Uterus (tissue), 4 donors: ENCODE measurements around the gene PEMT. TPM values are rescaled to one million over a fixed set of nuclear protein-coding genes. Genes with fewer than 3 reads are reported as not detected.
"Not testable (repeated sequence)": the region's sequence is repeated elsewhere in the genome, so short reads cannot be mapped to it uniquely, and the experiment has no call there.

Experiments used
- DNase-seq, 2 donors: peaks; one replicate each; pipeline ENCODE4 v3.0.0-alpha.2; 2019 to 2020
- H3K27ac ChIP-seq, 2 donors: fragments of 200-600 bp; sonication (generic); 1 replicate in 1 of 2; 2 replicates in 1 of 2; pipeline ENCODE4 v1.5.1; 2016 to 2018
- H3K27me3 ChIP-seq, 2 donors: fragments of 200-600 bp; sonication (generic); one replicate each; pipeline ENCODE4 v1.5.1; 2018 to 2019; ENCODE audit warnings: control low read depth in 1 of 2
- H3K36me3 ChIP-seq, 2 donors: fragments of 200-600 bp; sonication (generic); one replicate each; pipeline ENCODE4 v1.5.1; 2019; ENCODE audit warnings: control low read depth in 1 of 2
- H3K4me1 ChIP-seq, 2 donors: fragments of 200-600 bp; sonication (generic); one replicate each; pipeline ENCODE4 v1.5.1; 2018 to 2019; ENCODE audit warnings: control low read depth in 1 of 2
- H3K4me3 ChIP-seq, 2 donors: fragments of 200-600 bp; sonication (generic); 1 replicate in 1 of 2; 2 replicates in 1 of 2; pipeline ENCODE4 v1.5.1; 2018 to 2019; ENCODE audit warnings: mild to moderate bottlenecking in 1 of 2
- H3K9me3 ChIP-seq, 2 donors: fragments of 200-600 bp; sonication (generic); one replicate each; pipeline ENCODE4 v1.5.1; 2019; ENCODE audit warnings: control low read depth in 1 of 2
- POLR2A ChIP-seq, 2 donors: fragments of 450-650 bp; IDR thresholded peaks; one replicate each; pipeline ENCODE4 v1.6.1; 2016; ENCODE audit warnings: antibody characterized with exemption in 2 of 2, mild to moderate bottlenecking in 1 of 2, moderate library complexity in 1 of 2
- intact Hi-C: fragments of 100-400 bp; cut with DNase I; formaldehyde crosslinking; loops from one replicate; pipeline ENCODE4 v1.15.1; 2023; ENCODE audit warnings: low total_unique reads
- total RNA-seq, 4 donors: library from RNA; depleted of rRNA in 3 of 4; stranded (reverse); fragments of >200 nt in 3 of 4; gene quantifications; one replicate each; pipeline versions ENCODE4 v1.1.0 to v1.2.4, GENCODE V29; 2014 to 2023
- TF ChIP-seq, protein P1 (sequence below), 4 experiments: fragments of 200-600 bp in 2 of 4; fragments of 450-650 bp in 2 of 4; sonication (generic) in 2 of 4; IDR thresholded peaks; one replicate each; pipeline ENCODE4 v1.5.1; 2016 to 2019; ENCODE audit warnings: antibody characterized with exemption in 4 of 4, mild to moderate bottlenecking in 2 of 4, moderate library complexity in 1 of 4
- donor health status: DM: yes; HTN: yes; CAD: no.

Gene PEMT
- total RNA-seq, 4 donors from 2014 or later, result 26.3 to 61.7 (median 32.2) TPM

DNA sequence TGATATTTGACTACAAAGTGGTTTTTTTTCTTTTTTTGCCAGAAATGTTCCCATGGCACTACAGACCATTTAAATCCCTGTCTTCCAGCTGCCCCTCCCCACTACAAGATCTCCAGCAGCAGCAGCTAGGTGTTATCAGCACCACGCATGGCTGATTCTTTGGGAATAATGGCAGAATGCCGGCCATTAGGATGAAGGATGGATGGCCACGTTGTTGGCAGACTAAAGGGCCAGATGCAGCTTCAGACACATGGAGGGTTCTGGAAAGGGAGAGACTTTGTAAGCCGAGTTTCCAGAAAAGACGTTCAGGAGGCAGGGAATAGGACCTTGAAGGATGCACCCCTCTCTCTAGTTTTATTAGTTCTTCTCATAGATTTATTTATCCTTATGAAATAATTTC is 125.0 kb downstream of the PEMT start:
- Histone ChIP-seq H3K4me1 (no peaks in the 10 kb centered on the region), H3K36me3 (no peaks in the 10 kb centered on the region), H3K9me3 (no peaks in the 10 kb centered on the region), H3K4me3 (no peak overlapping the region), H3K27me3 (no peaks in the 10 kb centered on the region), H3K27ac (no peak overlapping the region)
- TF ChIP-seq, protein P1, sequence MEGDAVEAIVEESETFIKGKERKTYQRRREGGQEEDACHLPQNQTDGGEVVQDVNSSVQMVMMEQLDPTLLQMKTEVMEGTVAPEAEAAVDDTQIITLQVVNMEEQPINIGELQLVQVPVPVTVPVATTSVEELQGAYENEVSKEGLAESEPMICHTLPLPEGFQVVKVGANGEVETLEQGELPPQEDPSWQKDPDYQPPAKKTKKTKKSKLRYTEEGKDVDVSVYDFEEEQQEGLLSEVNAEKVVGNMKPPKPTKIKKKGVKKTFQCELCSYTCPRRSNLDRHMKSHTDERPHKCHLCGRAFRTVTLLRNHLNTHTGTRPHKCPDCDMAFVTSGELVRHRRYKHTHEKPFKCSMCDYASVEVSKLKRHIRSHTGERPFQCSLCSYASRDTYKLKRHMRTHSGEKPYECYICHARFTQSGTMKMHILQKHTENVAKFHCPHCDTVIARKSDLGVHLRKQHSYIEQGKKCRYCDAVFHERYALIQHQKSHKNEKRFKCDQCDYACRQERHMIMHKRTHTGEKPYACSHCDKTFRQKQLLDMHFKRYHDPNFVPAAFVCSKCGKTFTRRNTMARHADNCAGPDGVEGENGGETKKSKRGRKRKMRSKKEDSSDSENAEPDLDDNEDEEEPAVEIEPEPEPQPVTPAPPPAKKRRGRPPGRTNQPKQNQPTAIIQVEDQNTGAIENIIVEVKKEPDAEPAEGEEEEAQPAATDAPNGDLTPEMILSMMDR (IDR thresholded peaks at IDR 0.05), result no peak
- TF ChIP-seq POLR2A (IDR thresholded peaks at IDR 0.05), result no peak
- DNase-seq, result no peak
- intact Hi-C loops, result no loop called here

DNA sequence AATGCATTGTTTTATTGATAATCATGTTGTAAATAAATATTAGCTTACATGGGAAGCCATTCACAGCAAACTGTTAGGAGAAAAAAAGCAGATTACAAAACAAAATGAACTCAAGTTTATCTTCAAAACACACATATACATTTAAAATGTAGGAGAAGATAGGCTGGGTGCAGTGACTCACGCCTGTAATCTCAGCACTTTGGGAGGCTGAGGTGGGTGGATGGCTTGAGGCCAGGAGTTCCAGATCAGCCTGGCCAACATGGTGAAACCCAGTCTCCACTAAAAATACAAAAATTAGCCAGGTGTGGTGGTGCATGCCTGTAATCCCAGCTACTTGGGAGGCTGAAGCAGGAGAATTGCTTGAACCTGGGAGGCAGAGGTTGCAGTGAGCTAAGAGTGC is 125.6 kb downstream of the PEMT start:
- H3K9me3 ChIP-seq, H3K27ac ChIP-seq, H3K4me3 ChIP-seq, H3K36me3 ChIP-seq, H3K27me3 ChIP-seq, intact Hi-C loops, DNase-seq, H3K4me1 ChIP-seq: not testable (repeated sequence)

DNA sequence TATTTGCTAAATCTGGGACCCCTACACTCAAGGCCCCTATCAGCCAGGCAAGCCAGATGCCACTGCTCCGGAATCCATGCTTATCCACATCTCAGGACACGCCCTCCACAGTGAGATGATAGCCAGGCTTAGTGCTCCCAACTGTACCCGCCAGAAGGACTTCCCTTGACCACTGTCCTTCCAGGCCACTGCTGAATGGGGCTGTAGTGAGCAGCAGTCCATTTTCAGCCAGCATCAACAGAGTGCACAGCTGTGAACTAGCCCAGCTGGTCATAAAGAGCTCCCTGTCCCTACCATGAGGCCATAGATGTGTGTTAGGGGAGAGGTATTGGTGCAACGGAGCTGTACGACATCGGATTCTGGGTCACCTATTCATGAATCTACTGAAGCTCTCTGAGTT is 127.7 kb downstream of the PEMT start:
- H3K9me3 ChIP-seq, result no peaks in the 10 kb centered on the region
- no peaks in the 10 kb centered on the region for H3K4me1 ChIP-seq
- H3K27ac ChIP-seq, result no peak overlapping the region
- intact Hi-C loops, result no loop called here
- no peaks in the 10 kb centered on the region for H3K36me3 ChIP-seq
- no peak for DNase-seq
- no peak for TF ChIP-seq POLR2A (IDR thresholded peaks at IDR 0.05)
- TF ChIP-seq, protein P1 (IDR thresholded peaks at IDR 0.05), result no peak
- no peaks in the 10 kb centered on the region for H3K27me3 ChIP-seq
- H3K4me3 ChIP-seq, result no peak overlapping the region

DNA sequence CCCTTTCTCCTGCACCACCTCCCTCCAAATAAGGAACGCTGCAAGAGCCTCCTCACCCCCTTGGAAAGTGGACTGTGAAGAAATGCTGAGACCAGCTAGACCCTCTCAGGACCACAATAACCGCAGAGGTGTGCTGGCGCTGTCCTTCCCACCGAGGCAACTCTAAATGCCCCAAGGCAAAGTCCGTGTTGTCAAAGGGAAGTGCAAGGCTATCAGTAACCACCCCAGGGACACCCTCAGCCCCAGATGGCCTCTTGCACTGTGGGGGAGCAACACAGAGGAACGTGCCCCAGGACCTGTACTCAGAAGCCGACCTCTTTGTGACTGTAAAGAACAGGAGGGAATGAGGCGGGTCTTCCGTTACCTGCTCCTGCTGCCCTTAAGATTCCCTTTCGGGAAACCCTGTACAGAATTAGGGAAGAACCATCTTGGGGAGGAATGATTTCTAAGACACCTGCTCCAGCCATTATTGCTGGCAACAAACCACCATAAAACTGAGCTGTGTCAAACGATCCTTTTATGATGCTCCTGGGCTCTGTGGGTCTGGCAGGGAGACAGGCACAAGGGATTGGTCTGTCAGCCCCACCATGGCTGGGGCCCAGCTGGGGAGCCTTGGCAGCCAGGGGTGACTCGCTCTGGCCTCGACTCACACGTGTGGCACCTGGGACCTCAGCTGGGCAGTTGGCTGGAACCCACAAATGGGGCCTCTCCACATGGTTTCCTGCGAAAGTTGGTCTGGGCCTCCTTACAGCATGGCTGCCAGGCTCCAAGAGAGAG is 129.3 kb downstream of the PEMT start:
- H3K4me1 ChIP-seq, result no peaks in the 10 kb centered on the region
- DNase-seq, result no peak
- H3K27me3 ChIP-seq, result no peaks in the 10 kb centered on the region
- H3K27ac ChIP-seq, result no peak overlapping the region
- no peaks in the 10 kb centered on the region for H3K36me3 ChIP-seq
- H3K4me3 ChIP-seq, result no peak overlapping the region
- TF ChIP-seq, protein P1 (IDR thresholded peaks at IDR 0.05), result no peak
- no peaks in the 10 kb centered on the region for H3K9me3 ChIP-seq
- intact Hi-C loops, result no loop called here

DNA sequence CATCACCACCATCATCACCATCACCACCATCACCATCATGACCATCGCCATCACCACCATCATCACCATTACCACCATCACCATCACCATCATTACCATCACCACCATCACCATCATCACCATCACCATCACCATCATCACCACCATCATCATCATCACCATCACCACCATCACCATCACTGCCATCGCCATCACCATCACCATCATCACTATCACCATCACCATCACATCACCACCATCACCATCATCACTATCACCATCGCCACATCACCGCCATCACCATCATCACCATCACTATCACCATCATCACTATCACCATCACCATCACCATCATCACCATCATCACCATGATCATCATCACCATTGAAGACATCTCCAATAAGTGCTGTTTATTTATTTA is 131.5 kb downstream of the PEMT start:
- no peak overlapping the region for H3K4me3 ChIP-seq
- intact Hi-C loops, result no loop called here
- no peaks in the 10 kb centered on the region for H3K4me1 ChIP-seq
- DNase-seq, result no peak
- no peaks in the 10 kb centered on the region for H3K36me3 ChIP-seq
- no peak for TF ChIP-seq POLR2A (IDR thresholded peaks at IDR 0.05)
- TF ChIP-seq, protein P1 (IDR thresholded peaks at IDR 0.05), result no peak
- H3K9me3 ChIP-seq, result no peaks in the 10 kb centered on the region
- H3K27ac ChIP-seq, result no peak overlapping the region
- H3K27me3 ChIP-seq, result no peaks in the 10 kb centered on the region

DNA sequence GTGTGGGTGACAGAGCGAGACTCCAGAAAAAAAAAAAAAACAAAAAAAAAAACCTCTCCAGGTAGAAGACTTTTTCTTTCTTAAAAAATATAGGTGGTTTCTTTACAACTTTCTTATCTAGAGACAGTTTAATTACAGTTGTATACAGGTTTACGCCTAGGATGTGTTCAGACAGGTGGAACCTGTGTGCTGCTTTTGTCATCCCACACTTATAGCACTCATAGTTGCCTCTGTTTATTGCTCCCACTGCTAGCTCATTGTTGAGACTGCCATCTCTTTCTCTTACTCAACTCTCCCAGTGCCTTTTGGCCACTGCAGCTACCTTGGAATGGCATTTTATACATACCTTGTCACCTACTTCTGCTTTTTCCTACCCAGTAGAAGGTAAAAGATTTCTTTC is 133.8 kb downstream of the PEMT start:
- no peaks in the 10 kb centered on the region for H3K9me3 ChIP-seq
- H3K27ac ChIP-seq, result no peak overlapping the region
- intact Hi-C loops, result no loop called here
- H3K4me3 ChIP-seq, result no peak overlapping the region
- H3K27me3 ChIP-seq, result no peaks in the 10 kb centered on the region
- no peaks in the 10 kb centered on the region for H3K4me1 ChIP-seq
- DNase-seq, result no peak
- TF ChIP-seq, protein P1 (IDR thresholded peaks at IDR 0.05), result no peak
- no peak for TF ChIP-seq POLR2A (IDR thresholded peaks at IDR 0.05)
- no peaks in the 10 kb centered on the region for H3K36me3 ChIP-seq
